AML-193 (cell line): ENCODE measurements around the gene TSHZ3.

ENCODE experiments used
- DNase-seq, 2 experiments: peaks; one replicate each; lab custom pipeline; 2025; lab: John Stamatoyannopoulos, UW

TSHZ3 gene

GRCh38 chr19:31353833-31354232 is 4.6 kb upstream of the TSHZ3 start:
- DNase-seq = no peak

GRCh38 chr19:31352782-31353651 is 3.8 kb upstream of the TSHZ3 start:
- no peak for DNase-seq

- no peak for DNase-seq
Measured at GRCh38 chr19:31352296-31352781, 3.1 kb upstream of the TSHZ3 start.

DNA sequence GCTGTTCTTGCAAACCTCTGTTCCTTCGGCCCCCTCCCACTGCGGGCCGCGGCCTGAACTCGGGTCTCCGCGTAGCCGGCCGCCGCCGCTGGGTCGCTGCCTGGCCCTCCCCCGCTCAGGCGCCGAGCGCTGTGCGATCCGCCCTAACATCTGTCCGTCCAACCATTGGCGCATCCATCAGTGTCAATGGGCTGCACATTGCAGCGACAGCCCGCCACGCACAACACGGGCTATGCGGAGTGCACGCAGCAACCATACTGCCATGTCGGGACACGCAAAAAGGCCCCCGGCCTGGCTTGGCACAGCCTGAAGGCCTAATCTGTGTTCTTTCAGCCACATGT is 2.6 kb upstream of the TSHZ3 start:
- DNase-seq = no peak

DNA sequence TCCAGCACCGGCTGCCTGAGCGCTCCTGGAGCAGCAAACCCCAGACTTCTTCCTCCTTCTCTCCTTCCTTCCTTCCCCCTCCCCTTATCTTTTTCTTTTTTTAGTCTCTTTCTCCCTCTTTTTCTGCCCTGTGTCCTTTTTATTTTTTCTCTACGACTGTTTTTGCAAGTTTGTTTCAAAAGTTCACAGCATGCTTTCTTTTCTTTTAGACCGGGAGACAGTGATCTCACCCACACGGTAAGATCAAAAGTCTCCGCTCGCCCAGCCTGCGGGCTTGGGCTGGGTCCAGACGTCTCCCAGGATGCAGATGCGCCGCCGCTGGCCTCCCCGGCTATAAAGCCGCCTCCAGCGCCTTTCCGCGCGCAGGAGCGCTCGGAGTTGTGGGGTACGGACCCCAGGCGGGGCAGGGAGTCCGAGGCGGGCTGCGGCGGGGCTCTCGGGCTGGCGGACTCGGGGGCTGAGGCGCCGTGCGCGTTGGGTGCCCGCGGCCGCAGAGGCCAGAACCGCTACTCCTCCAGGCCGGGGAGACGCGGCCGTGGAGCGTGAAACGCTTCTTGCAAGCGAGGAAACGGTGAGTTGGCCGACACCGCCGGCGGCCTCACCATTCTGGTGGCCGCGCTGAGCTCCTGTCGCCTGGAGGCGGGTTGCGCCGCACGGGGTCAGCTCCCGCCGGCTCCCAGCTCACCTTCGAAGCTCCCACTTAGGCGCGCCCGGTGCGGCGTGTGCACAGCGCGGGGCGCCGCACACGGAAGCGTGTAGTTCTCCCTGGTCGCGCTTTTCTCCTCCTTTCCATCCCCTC is 2.0 kb upstream of the TSHZ3 start:
- no peak for DNase-seq

GRCh38 chr19:31350693-31351055 is 1.4 kb upstream of the TSHZ3 start:
- DNase-seq = peak in 1 of 2 experiments; percentile 2

DNA sequence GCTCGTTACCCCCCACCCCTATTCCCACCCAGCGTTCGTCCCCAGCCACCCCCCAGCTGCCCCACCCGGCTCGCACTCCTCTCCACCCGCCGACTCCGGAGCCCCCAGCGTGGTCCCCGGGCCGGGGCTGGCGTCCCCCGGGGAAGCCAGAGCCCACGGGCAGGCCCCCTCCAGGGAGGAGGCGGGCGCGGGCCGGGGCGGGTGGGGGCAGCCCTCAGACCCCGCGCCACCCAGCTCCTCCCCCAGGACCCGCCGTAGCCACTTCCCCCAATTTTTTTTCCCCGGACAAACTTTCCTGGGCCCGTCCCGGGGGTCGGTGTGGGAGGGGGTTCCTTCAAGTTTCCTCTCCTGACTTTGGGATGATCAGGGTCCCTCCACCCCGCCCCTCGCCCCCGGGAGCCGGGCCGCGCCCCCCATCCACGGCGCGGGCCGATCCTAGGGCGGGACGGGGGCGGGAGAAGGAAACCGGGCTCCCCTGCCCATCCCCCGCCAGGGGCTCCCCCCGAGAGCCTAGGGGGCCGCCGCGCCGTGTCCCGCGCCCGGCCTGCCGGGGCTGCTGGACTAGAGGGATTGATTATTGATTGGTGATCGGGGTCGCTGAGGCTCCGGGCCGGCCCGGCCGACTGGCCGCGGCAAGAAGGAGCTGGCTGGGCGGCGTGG is 927 bp upstream of the TSHZ3 start:
- DNase-seq = no peak

GRCh38 chr19:31348481-31349159 is 616 bp downstream of the TSHZ3 start:
- DNase-seq = no peak

DNA sequence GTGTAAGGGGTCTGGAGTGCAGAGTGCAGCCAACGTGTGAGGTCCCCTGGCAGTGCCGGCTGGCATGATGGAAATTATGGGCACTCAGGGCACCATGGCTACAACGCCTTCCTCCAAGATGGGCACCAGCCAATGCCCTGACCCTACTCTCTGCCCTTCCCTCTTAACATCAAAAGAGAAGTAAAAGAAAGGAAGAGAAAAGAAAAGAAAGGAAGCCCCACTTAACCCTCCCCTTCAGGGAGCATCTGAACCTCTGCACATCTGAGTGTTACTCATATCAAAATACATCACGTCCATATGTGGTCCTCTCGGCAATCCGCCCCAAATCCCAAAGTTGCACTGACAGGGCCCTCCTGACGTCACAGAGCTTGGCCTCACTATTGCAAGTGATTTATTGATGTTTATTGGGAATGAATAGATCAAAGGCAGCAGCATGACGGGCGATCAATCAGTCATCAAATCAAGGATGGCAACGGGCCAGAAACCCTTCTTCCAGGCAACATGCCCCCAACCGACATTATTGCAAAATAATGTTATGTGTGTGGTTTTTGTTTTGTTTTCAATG is 1.3 kb downstream of the TSHZ3 start:
- DNase-seq = no peak

GRCh38 chr19:31347354-31347753 is 1.9 kb downstream of the TSHZ3 start:
- DNase-seq = no peak

GRCh38 chr19:31346184-31347059 is 2.8 kb downstream of the TSHZ3 start:
- no peak for DNase-seq

DNA sequence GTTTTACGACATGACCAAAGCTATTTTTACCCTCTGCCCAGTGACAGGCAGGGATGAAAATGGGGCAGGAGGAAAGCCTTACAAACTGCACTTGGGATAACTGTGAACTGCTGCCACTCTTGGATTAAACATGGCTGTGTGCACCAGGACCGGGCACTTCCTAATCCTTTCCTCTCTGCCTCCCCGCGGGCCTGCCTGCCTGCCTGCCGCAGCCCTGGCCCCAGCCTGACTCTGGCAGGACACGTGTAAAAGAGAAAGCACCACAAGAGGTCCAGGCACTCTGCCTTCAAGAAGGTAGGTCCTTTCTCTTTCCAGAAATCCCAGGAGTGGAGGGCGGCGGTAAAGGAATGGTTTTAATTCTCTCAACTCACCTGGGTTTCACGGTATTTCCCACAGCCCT is 4.8 kb downstream of the TSHZ3 start:
- no peak for DNase-seq

DNA sequence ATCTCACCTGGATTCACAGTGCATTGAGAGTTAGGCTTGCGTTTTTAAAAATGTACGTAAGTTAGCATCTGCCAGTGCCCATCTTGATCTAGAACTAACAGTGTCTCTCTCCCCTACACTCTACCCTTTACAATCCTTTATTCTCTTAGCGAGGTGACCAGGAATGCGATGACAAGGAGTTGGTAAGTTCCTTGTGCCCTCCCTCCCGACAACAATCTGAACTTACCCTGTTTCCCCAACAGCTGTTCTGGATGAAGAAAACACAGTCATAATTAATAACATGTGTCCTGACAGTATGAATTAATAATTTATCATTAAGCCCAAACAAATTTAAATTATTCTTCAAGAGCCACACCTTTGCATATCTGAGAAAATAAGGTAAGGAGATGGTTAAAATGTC is 6.3 kb downstream of the TSHZ3 start:
- no peak for DNase-seq

GRCh38 chr19:31340042-31341025 is 8.9 kb downstream of the TSHZ3 start:
- DNase-seq = peak; percentile 27 to 33

GRCh38 chr19:31339411-31339810 is 9.8 kb downstream of the TSHZ3 start:
- DNase-seq = no peak

DNA sequence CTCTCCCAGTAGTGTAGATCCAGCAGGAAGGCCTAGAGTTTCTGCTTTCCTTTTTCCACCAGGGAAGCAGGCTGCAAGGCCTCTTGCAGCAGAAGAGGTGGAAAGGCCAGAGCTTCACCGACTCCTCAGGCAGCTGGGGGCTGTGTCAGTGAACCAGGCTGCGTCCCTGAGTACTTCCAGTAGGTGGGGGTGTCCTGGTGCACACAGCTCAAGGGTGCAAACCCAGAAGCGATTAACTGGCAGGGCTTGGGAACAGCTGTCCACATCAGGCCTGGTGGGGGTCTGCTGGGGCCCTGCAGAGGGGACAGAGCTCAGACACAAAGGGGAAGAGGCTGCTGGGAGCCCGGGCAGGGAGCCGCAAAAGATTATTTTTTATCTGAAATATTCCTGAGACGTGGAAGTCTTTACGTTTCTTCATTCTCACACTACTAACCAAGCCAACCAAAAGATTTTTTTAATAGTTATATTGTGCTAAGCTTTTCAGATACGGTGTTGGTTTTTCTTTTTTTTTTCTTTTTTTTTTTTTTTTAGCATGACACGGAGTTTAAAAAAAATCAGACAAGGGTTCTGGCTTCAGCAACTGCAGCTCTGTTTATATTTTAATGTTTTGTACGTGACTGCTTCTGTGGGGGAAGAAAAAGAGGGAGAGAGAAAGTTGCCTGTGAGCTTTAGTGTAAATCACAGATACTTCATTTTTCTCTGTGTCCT is 11.0 kb downstream of the TSHZ3 start:
- peak in 1 of 2 experiments; percentile 10 for DNase-seq

DNA sequence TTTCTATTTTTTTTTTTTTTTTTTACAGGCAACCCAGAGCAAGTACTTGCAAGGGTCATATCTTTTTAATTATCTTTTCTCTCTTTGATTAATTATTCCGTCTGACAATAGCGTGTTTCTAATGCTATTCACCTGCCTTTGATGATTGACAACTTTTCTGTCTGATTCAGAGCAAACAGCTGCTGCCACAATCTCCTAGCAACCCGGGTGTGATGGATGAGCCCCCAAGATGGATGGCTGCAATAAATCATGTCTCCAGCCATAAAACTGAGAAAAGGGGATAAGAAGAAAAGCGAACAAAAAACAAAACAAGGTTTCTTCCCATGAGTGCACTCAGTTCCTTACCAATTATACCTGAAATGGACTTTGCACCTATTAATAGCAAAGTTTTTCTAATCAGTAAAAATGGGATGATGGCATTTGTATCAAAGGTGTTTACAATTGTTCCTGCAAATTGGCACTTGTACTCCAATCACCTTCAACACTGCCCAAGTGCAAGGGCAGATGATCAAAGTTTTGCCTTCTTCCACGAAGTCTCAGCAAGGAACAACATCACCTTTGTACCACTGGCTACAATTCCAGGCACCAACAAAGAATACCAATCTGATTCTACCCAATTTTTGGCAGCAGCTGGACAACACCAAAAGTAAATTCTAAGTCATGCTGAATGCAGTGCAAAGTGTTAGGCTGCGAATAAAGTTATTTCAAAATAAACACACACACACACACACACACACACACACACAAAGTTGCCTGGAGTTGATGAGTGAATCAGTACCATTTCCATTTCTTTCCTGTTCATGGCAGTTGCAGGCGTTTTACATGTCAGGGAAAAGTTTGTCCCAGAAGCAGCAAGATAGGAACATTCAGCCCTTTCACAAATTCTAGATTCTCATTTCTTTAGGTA is 12.0 kb downstream of the TSHZ3 start:
- DNase-seq = no peak

GRCh38 chr19:31335716-31336115 is 13.5 kb downstream of the TSHZ3 start:
- DNase-seq = no peak
